DOHH2 (cell line): ENCODE measurements around the gene CD300H.
"Not testable (repeated sequence)": the region's sequence is repeated elsewhere in the genome, so short reads cannot be mapped to it uniquely, and the experiment has no call there.

ENCODE experiments used
- H3F3A ChIP-seq: fragments of 200-600 bp; sonication (generic), shearing (Covaris generic); 2 replicates; pipeline ENCODE4 v1.6.0; 2016; ENCODE audit warnings: antibody characterized with exemption, mild to moderate bottlenecking; ENCODE audit not compliant: control insufficient read depth, insufficient read depth
- H3K27ac ChIP-seq: fragments of 200-600 bp; sonication (generic); 2 replicates; pipeline ENCODE4 v1.5.1; 2014; ENCODE audit warnings: low read depth, mild to moderate bottlenecking, low read length, moderate library complexity
- H3K27me3 ChIP-seq: fragments of 200-600 bp; sonication (generic); 2 replicates; pipeline ENCODE4 v1.6.1; 2014; ENCODE audit warnings: mild to moderate bottlenecking, low read length, mixed read lengths; ENCODE audit not compliant: control insufficient read depth
- H3K36me3 ChIP-seq: fragments of 200-600 bp; sonication (generic); 2 replicates; pipeline ENCODE4 v1.6.1; 2014; ENCODE audit warnings: mild to moderate bottlenecking, low read length, moderate library complexity, mixed read lengths; ENCODE audit not compliant: control insufficient read depth
- H3K4me1 ChIP-seq: fragments of 200-600 bp; sonication (generic); 2 replicates; pipeline ENCODE4 v1.6.1; 2014; ENCODE audit warnings: mild to moderate bottlenecking, low read length, mixed read lengths; ENCODE audit not compliant: control insufficient read depth
- H3K4me2 ChIP-seq: fragments of 200-600 bp; sonication (generic); 2 replicates; pipeline ENCODE4 v1.6.0; 2014; ENCODE audit warnings: mild to moderate bottlenecking, low read length, moderate library complexity
- H3K4me3 ChIP-seq: fragments of 200-600 bp; sonication (generic); 2 replicates; pipeline ENCODE4 v1.5.1; 2014; ENCODE audit warnings: mild to moderate bottlenecking, low read length, mixed read lengths
- H3K79me2 ChIP-seq: fragments of 200-600 bp; sonication (generic); 2 replicates; pipeline ENCODE4 v1.6.1; 2014; ENCODE audit warnings: mild to moderate bottlenecking, low read length, mixed read lengths; ENCODE audit not compliant: control insufficient read depth
- H3K9me2 ChIP-seq: fragments of 200-600 bp; sonication (generic); replicated peaks from 2 replicates; pipeline ENCODE4 v1.6.1; 2014; ENCODE audit warnings: mild to moderate bottlenecking, low read length, mixed read lengths; ENCODE audit not compliant: control insufficient read depth
- H3K9me3 ChIP-seq: fragments of 200-600 bp; sonication (generic); 2 replicates; pipeline ENCODE4 v1.6.1; 2014; ENCODE audit warnings: antibody characterized with exemption, low read length, mixed read lengths; ENCODE audit not compliant: control insufficient read depth, insufficient read depth
- H4K20me1 ChIP-seq: fragments of 200-600 bp; sonication (generic); 2 replicates; pipeline ENCODE4 v1.6.0; 2014; ENCODE audit warnings: low read depth, mild to moderate bottlenecking, antibody characterized with exemption, low read length, moderate library complexity; ENCODE audit not compliant: control insufficient read depth, insufficient read depth
- CTCF ChIP-seq: fragments of 200-600 bp; sonication (generic); IDR thresholded peaks from one replicate; pipeline ENCODE4 v1.5.1; 2014; ENCODE audit warnings: antibody characterized with exemption, mild to moderate bottlenecking, low read depth, low read length; ENCODE audit not compliant: poor library complexity, severe bottlenecking
- EZH2phosphoT487 ChIP-seq: fragments of 200-600 bp; sonication (generic); IDR thresholded peaks from 2 replicates; pipeline ENCODE4 v1.6.1; 2017; ENCODE audit warnings: borderline replicate concordance, mild to moderate bottlenecking, antibody characterized with exemption, low read length, moderate library complexity, mixed read lengths

Gene CD300H

GRCh38 chr17:74574489-74575142 lies 7.3 kb upstream of the CD300H start:
- Histone ChIP-seq H3K79me2 (no peaks in the 10 kb centered on the region), H3K4me2 (no peak overlapping the region), H3K9me2 (no peaks in the 10 kb centered on the region), H3F3A (no peaks in the 10 kb centered on the region), H3K36me3 (no peaks in the 10 kb centered on the region), H3K4me1 (no peaks in the 10 kb centered on the region), H3K9me3 (no peaks in the 10 kb centered on the region), H3K4me3 (no peak overlapping the region), H3K27ac (no peak overlapping the region), H4K20me1 (no peaks in the 10 kb centered on the region), H3K27me3 (peaks cover 4% of the 10 kb centered on the region; the same call in 1 of the 2 replicates)
- TF ChIP-seq CTCF, result no peak
- no peak for TF ChIP-seq EZH2phosphoT487

- H3K9me2 ChIP-seq, H3K9me3 ChIP-seq, H3K79me2 ChIP-seq, H3K4me2 ChIP-seq, H3K4me1 ChIP-seq, H3F3A ChIP-seq, H3K36me3 ChIP-seq, H3K27ac ChIP-seq, H3K27me3 ChIP-seq, H4K20me1 ChIP-seq, H3K4me3 ChIP-seq: not testable (repeated sequence)
These were observed 6.3 kb upstream of the CD300H start for GRCh38 chr17:74573635-74574034.

- H3F3A ChIP-seq, result no peaks in the 10 kb centered on the region
- H3K36me3 ChIP-seq, result no peaks in the 10 kb centered on the region
These were observed 5.9 kb upstream of the CD300H start for GRCh38 chr17:74573169-74573568.

More at GRCh38 chr17:74573169-74573568, 5.9 kb upstream of the CD300H start:
- Histone ChIP-seq H3K4me1 (no peaks in the 10 kb centered on the region), H3K27me3 (peaks cover 4% of the 10 kb centered on the region; the same call in 1 of the 2 replicates), H3K4me2 (no peak overlapping the region), H4K20me1 (no peaks in the 10 kb centered on the region), H3K27ac (no peak overlapping the region), H3K9me3 (no peaks in the 10 kb centered on the region), H3K79me2 (no peaks in the 10 kb centered on the region), H3K9me2 (no peaks in the 10 kb centered on the region), H3K4me3 (no peak overlapping the region)
- TF ChIP-seq CTCF (no peak), EZH2phosphoT487 (no peak)
